Spleen (tissue), 11 donors: Measurements from ENCODE around the gene LTBP2. TPM values are rescaled to one million over a fixed set of nuclear protein-coding genes. Genes with fewer than 3 reads are reported as not detected.

Experiments used
- DNase-seq: peaks from one replicate; pipeline ENCODE4 v3.0.0-alpha.2; 2020
- H3K27ac ChIP-seq, 8 donors: fragments of 200-600 bp; sonication (generic) in 7 of 8; 1 replicate in 4 of 8; 2 replicates in 4 of 8; pipeline versions ENCODE4 v1.5.0 to v1.8.0; 2016 to 2021; ENCODE audit warnings: inconsistent platforms in 4 of 8, mild to moderate bottlenecking in 4 of 8, moderate library complexity in 1 of 8
- H3K27me3 ChIP-seq, 7 donors: fragments of 200-600 bp; sonication (generic) in 6 of 7; replicated peaks in 1 of 7; 1 replicate in 4 of 7; 2 replicates in 3 of 7; pipeline versions ENCODE4 v1.5.0 to v1.8.0; 2016 to 2021; ENCODE audit warnings: inconsistent platforms in 3 of 7, mild to moderate bottlenecking in 1 of 7
- H3K36me3 ChIP-seq, 6 donors: fragments of 200-600 bp; sonication (generic) in 5 of 6; 1 replicate in 4 of 6; 2 replicates in 2 of 6; pipeline versions ENCODE4 v1.5.0 to v1.8.0; 2016 to 2021; ENCODE audit warnings: inconsistent platforms in 2 of 6
- H3K4me1 ChIP-seq, 6 donors: fragments of 200-600 bp; sonication (generic) in 5 of 6; 1 replicate in 3 of 6; 2 replicates in 3 of 6; pipeline versions ENCODE4 v1.5.0 to v1.8.0; 2016 to 2021; ENCODE audit warnings: inconsistent platforms in 3 of 6
- H3K4me3 ChIP-seq, 8 donors: fragments of 200-600 bp; sonication (generic) in 7 of 8; 1 replicate in 4 of 8; 2 replicates in 4 of 8; pipeline versions ENCODE4 v1.5.0 to v1.8.0; 2016 to 2021; ENCODE audit warnings: inconsistent platforms in 4 of 8, mild to moderate bottlenecking in 4 of 8, moderate library complexity in 2 of 8
- H3K9me3 ChIP-seq, 8 donors: fragments of 200-600 bp; sonication (generic) in 7 of 8; 1 replicate in 4 of 8; 2 replicates in 4 of 8; pipeline versions ENCODE4 v1.5.0 to v1.8.0; 2016 to 2021; ENCODE audit warnings: inconsistent platforms in 4 of 8
- POLR2A ChIP-seq, 3 donors: fragments of 450-650 bp; IDR thresholded peaks; one replicate each; pipeline ENCODE4 v1.5.1; 2017; ENCODE audit warnings: antibody characterized with exemption in 3 of 3, mild to moderate bottlenecking in 1 of 3
- POLR2AphosphoS5 ChIP-seq, 3 donors: sonication (generic); formaldehyde crosslinking; IDR thresholded peaks; one replicate each; pipeline ENCODE4 v1.5.1; 2017; ENCODE audit warnings: antibody characterized with exemption in 3 of 3
- WGBS, 5 donors: extraction: QIAGEN DNeasy Blood & Tissue Kit in 3 of 5; methylation state at CpG; one replicate each; pipeline versions ENCODE4 v1.1.5 to v1.1.7; 2013 to 2018; 5-methylcytosine and 5-hydroxymethylcytosine counted together
- intact Hi-C: fragments of 100-400 bp; cut with DNase I; formaldehyde crosslinking; loops from one replicate; pipeline ENCODE4 v1.15.0; 2023; ENCODE audit warnings: low total_unique reads
- polyA plus RNA-seq, 3 donors: library from polyadenylated mRNA; stranded (reverse); fragments of 200-250 nt; gene quantifications; one replicate each; pipeline ENCODE4 v1.2.1, GENCODE V29; 2013
- total RNA-seq, 7 donors: library from RNA; depleted of rRNA in 3 of 7; stranded (reverse); fragments of >200 nt in 3 of 7; fragmentation: NEBNext Ultra II Directional in 4 of 7; extraction: Animal tissue kit (Norgen Biotek cat#: 25700) in 4 of 7; gene quantifications; one replicate each; pipeline versions ENCODE4 v1.1.0 to v1.2.1, GENCODE V29; 2016 to 2021
- TF ChIP-seq, protein P1 (sequence below), 11 experiments: fragments of 200-600 bp in 7 of 11; fragments of 450-650 bp in 4 of 11; sonication (generic) in 4 of 11; IDR thresholded peaks in 8 of 11; conservative IDR thresholded peaks in 3 of 11; 1 replicate in 7 of 11; 2 replicates in 4 of 11; pipeline versions ENCODE4 v1.4.0 to v1.8.0; 2016 to 2021; ENCODE audit warnings: antibody characterized with exemption in 11 of 11, inconsistent platforms in 4 of 11, mild to moderate bottlenecking in 1 of 11
- donor health status: healthy with polysubstance abuse.
- donor health status: DM: no; HTN: no; CAD: no; lungs with moderate emphysema.
- donor health status: DM: no; HTN: no; CAD: no.
- donor health status: Bipolar disorder and iron deficiency.
- donor health status: healthy.
- donor health status: DM: no; HTN: no; CAD: no.
- donor health status: DM: yes; HTN: yes; CAD: no.

Gene LTBP2
- total and polyA plus RNA-seq, 10 donors = 3.4 to 10.7 (median 5.6) TPM

DNA sequence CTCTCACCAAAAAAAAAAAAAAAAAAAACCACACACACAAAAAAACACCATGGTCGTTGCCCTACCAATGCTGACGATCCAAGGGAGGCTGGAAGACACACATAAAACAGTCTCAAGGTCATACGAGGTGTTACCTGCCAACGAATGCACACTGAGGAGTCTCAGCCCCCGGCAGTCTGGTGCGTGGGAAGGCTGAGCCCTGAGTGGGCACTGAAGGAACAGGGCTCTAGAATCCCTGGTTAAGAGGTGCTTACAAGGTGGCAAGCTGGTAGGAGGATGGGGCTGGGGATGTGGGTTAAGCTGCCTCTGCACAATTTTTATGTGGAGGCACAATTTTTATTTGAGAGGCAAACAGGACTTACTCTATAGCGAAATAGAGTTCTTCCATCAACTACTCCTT lies 7.9 kb downstream of the LTBP2 start:
- no peak overlapping the region for H3K4me3 ChIP-seq
- WGBS, 5 donors = 72 to 84% (median 76%) methylated on average over 7 of the region's 7 CpGs
- intact Hi-C loops = no loop called here
- no peak for DNase-seq
- no peak for TF ChIP-seq POLR2AphosphoS5 (IDR thresholded peaks at IDR 0.05)
- TF ChIP-seq POLR2A (IDR thresholded peaks at IDR 0.05) = no peak
- TF ChIP-seq, protein P1, sequence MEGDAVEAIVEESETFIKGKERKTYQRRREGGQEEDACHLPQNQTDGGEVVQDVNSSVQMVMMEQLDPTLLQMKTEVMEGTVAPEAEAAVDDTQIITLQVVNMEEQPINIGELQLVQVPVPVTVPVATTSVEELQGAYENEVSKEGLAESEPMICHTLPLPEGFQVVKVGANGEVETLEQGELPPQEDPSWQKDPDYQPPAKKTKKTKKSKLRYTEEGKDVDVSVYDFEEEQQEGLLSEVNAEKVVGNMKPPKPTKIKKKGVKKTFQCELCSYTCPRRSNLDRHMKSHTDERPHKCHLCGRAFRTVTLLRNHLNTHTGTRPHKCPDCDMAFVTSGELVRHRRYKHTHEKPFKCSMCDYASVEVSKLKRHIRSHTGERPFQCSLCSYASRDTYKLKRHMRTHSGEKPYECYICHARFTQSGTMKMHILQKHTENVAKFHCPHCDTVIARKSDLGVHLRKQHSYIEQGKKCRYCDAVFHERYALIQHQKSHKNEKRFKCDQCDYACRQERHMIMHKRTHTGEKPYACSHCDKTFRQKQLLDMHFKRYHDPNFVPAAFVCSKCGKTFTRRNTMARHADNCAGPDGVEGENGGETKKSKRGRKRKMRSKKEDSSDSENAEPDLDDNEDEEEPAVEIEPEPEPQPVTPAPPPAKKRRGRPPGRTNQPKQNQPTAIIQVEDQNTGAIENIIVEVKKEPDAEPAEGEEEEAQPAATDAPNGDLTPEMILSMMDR (IDR thresholded peaks at IDR 0.05 in 8 of 11, conservative IDR thresholded peaks at IDR 0.05 in 3 of 11) = no peak
- no peaks in the 10 kb centered on the region for H3K27me3 ChIP-seq
- H3K9me3 ChIP-seq = no peaks in the 10 kb centered on the region
- H3K36me3 ChIP-seq = no peaks in the 10 kb centered on the region
- peaks cover 0 to 7% (median 3%) of the 10 kb centered on the region in 6 donors for H3K4me1 ChIP-seq
- H3K27ac ChIP-seq = no peak overlapping the region

DNA sequence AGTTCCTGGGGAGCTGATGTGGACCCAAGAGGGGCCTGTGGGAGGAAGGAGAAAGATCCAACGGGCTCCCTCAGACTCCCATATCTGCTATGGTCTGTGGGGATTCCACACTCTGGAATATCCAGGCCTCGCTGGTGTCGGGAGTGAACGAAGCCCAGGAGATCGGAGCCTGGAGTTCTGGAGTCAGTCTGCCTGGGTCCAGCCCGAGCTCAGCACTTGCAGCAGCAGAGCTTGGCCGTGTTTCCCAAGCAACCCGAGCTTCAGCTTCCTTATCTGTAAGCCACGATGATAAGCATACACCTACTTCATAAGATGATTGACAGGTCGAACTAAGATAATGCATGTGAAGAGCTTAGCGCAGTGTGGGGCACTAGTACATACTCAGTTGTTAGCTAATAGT lies 10.1 kb downstream of the LTBP2 start:
- H3K27ac ChIP-seq = no peak overlapping the region
- H3K4me3 ChIP-seq = no peak overlapping the region
- intact Hi-C loops = no loop called here
- no peaks in the 10 kb centered on the region for H3K4me1 ChIP-seq
- 73 to 85% (median 78%) methylated on average over 11 of the region's 11 CpGs for WGBS, 5 donors
- TF ChIP-seq, protein P1 (IDR thresholded peaks at IDR 0.05 in 8 of 11, conservative IDR thresholded peaks at IDR 0.05 in 3 of 11) = no peak
- TF ChIP-seq POLR2AphosphoS5 (IDR thresholded peaks at IDR 0.05) (no peak), POLR2A (IDR thresholded peaks at IDR 0.05) (no peak)
- no peaks in the 10 kb centered on the region for H3K36me3 ChIP-seq
- H3K27me3 ChIP-seq = no peaks in the 10 kb centered on the region
- no peaks in the 10 kb centered on the region for H3K9me3 ChIP-seq
- no peak for DNase-seq

DNA sequence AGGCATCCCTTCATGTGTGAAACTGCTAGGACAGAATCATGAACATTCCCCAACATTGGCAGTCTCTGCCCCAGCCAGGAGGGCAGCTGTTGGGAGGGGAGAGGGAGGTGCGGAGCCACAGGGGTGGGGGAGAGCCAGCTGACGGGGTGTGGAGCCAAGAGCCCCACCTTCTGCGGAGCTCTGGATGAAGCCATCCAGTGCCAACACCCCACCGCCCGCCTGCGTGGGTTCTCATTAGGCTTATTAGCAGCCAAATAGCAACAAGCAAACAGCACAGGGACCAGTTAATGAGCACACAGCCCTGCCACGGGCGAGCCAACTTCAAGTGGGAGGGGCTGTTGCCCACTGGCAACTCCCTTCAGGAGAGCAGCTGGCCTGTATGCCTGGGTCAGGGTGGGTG lies 12.1 kb downstream of the LTBP2 start:
- DNase-seq = no peak
- Histone ChIP-seq H3K4me3 (no peak overlapping the region), H3K36me3 (no peaks in the 10 kb centered on the region), H3K9me3 (no peaks in the 10 kb centered on the region), H3K27ac (peak overlapping the region in 1 of 8 donors; percentile 24), H3K4me1 (no peaks in the 10 kb centered on the region), H3K27me3 (no peaks in the 10 kb centered on the region)
- intact Hi-C loops = no loop called here
- 86 to 94% (median 87%) methylated on average over 5 to 8 of the region's 8 CpGs for WGBS, 5 donors
- TF ChIP-seq, protein P1 (IDR thresholded peaks at IDR 0.05 in 8 of 11, conservative IDR thresholded peaks at IDR 0.05 in 3 of 11) = no peak
- TF ChIP-seq POLR2AphosphoS5 (IDR thresholded peaks at IDR 0.05) = no peak
- no peak for TF ChIP-seq POLR2A (IDR thresholded peaks at IDR 0.05)

DNA sequence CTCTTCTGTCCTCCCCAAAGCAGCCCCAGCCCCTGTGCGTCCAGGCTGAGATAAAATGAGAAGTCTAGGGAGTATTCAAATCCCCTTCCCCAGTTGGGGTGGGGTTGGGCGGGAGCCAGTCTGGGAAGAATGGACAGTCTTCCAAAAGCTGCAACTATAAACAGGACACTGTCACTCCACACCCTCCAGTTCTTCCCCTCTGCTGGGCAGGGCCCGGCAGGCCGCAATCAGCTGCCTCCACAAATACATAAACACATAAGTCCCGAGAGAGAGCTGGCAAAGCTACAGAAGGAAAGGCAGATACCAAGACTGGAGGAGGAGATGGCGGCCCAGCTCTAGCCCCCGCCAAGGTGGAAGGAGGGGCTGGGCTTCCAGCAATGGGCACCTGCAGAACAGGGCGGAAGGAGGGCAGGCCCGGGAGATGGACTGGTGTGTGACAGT lies 12.7 kb downstream of the LTBP2 start:
- DNase-seq = no peak
- Histone ChIP-seq H3K4me1 (peaks cover 0 to 1% (median 0%) of the 10 kb centered on the region in 6 donors), H3K9me3 (no peaks in the 10 kb centered on the region), H3K27ac (peak overlapping the region in 3 of 8 donors; percentile 11 to 26 (median 24)), H3K36me3 (no peaks in the 10 kb centered on the region), H3K4me3 (no peak overlapping the region), H3K27me3 (no peaks in the 10 kb centered on the region)
- intact Hi-C loops = no loop called here
- TF ChIP-seq, protein P1 (IDR thresholded peaks at IDR 0.05 in 8 of 11, conservative IDR thresholded peaks at IDR 0.05 in 3 of 11) = no peak
- no peak for TF ChIP-seq POLR2AphosphoS5 (IDR thresholded peaks at IDR 0.05)
- 68 to 80% (median 73%) methylated on average over 9 of the region's 9 CpGs for WGBS, 5 donors
